H1 (cell line): ENCODE data around the gene ARFRP1. TPM values are rescaled to one million over a fixed set of nuclear protein-coding genes. Genes with fewer than 3 reads are reported as not detected.

Experiments
- CTCF ChIA-PET: fragments of 300-600 bp; sonication (Branson Sonifier 250); formaldehyde crosslinking; loops from one replicate; lab custom pipeline; 2021; ENCODE audit not compliant: partially characterized antibody; lab: Charles Lee
- POLR2A ChIA-PET: fragments of 300-600 bp; sonication (Branson Sonifier 250); formaldehyde crosslinking; loops from one replicate; lab custom pipeline; 2021; ENCODE audit warnings: inconsistent platforms; ENCODE audit not compliant: partially characterized antibody; lab: Charles Lee
- DNase-seq, 2 experiments: peaks; one replicate each; pipeline versions ENCODE4 v3.0.0 to v3.0.0-alpha.2; 2010 to 2022; ENCODE audit warnings: low spot score in 2 of 2, low read depth in 1 of 2, mixed read lengths in 1 of 2
- FAIRE-seq: peaks from 2 replicates; lab custom pipeline; 2011; peaks lifted over from hg19 to GRCh38; lab: Jason Lieb, UNC
- H2AFZ ChIP-seq: 2 replicates; pipeline ENCODE4 v1.8.1; 2012; ENCODE audit warnings: low read length, inconsistent platforms
- H2AK5ac ChIP-seq: 2 replicates; pipeline ENCODE4 v1.6.1; 2013; ENCODE audit warnings: low read depth, low read length
- H2BK120ac ChIP-seq: replicated peaks from 2 replicates; pipeline ENCODE3; 2013; ENCODE audit warnings: low read depth, low read length, inconsistent platforms
- H2BK12ac ChIP-seq: 2 replicates; pipeline ENCODE4 v1.6.1; 2013; ENCODE audit warnings: low read depth, low read length
- H2BK15ac ChIP-seq: 2 replicates; pipeline ENCODE4 v1.6.1; 2013; ENCODE audit warnings: low read length
- H2BK20ac ChIP-seq: 2 replicates; pipeline ENCODE4 v1.6.1; 2013; ENCODE audit warnings: low read length
- H2BK5ac ChIP-seq: 2 replicates; pipeline ENCODE4 v1.6.1; 2013; ENCODE audit warnings: low read depth, low read length
- H3K14ac ChIP-seq: 2 replicates; pipeline ENCODE4 v1.6.1; 2013; ENCODE audit warnings: inconsistent platforms; ENCODE audit not compliant: insufficient read length
- H3K18ac ChIP-seq: 2 replicates; pipeline ENCODE4 v1.6.1; 2013; ENCODE audit warnings: low read length; ENCODE audit errors: extremely low read depth
- H3K23ac ChIP-seq: 2 replicates; pipeline ENCODE4 v1.6.1; 2013; ENCODE audit warnings: inconsistent platforms; ENCODE audit not compliant: insufficient read length
- H3K23me2 ChIP-seq: 2 replicates; pipeline ENCODE4 v1.6.1; 2013; ENCODE audit warnings: low read depth, low read length
- H3K27ac ChIP-seq: 2 replicates; pipeline ENCODE4 v1.6.1; 2011; ENCODE audit warnings: low read depth, low read length, inconsistent platforms
- H3K27me3 ChIP-seq, 4 experiments: replicated peaks in 1 of 4; 1 replicate in 1 of 4; 2 replicates in 3 of 4; pipeline versions ENCODE4 v1.6.1 to v1.8.1; 2011 to 2013; ENCODE audit warnings: low read length in 3 of 4, mild to moderate bottlenecking in 3 of 4, inconsistent platforms in 2 of 4, mixed read lengths in 2 of 4, moderate library complexity in 1 of 4; ENCODE audit not compliant: control insufficient read depth in 3 of 4, insufficient read depth in 3 of 4; ENCODE audit errors: extremely low read depth in 1 of 4
- H3K36me3 ChIP-seq, 4 experiments: 2 replicates each; pipeline versions ENCODE4 v1.6.1 to v1.8.1; 2011 to 2013; ENCODE audit warnings: mild to moderate bottlenecking in 4 of 4, low read length in 3 of 4, moderate library complexity in 2 of 4, control low read depth in 1 of 4, inconsistent platforms in 1 of 4; ENCODE audit not compliant: insufficient read depth in 4 of 4, control insufficient read depth in 2 of 4
- H3K4ac ChIP-seq: replicated peaks from 2 replicates; pipeline ENCODE3; 2013; ENCODE audit warnings: low read length, low read depth, mixed read lengths, inconsistent platforms; ENCODE audit not compliant: insufficient read length
- H3K4me1 ChIP-seq, 4 experiments: replicated peaks in 1 of 4; 1 replicate in 1 of 4; 2 replicates in 3 of 4; pipeline versions ENCODE4 v1.6.1 to v1.8.1; 2011 to 2013; ENCODE audit warnings: low read length in 3 of 4, inconsistent platforms in 2 of 4, mixed read lengths in 1 of 4; ENCODE audit not compliant: insufficient read depth in 4 of 4, control insufficient read depth in 3 of 4
- H3K4me2 ChIP-seq, 2 experiments: 2 replicates each; pipeline versions ENCODE4 v1.6.1 to v1.8.1; 2011 to 2013; ENCODE audit warnings: low read depth in 2 of 2, low read length in 2 of 2, control low read depth in 1 of 2, inconsistent platforms in 1 of 2, mild to moderate bottlenecking in 1 of 2; ENCODE audit not compliant: insufficient read depth in 1 of 2
- H3K4me3 ChIP-seq, 4 experiments: fragments of 200-600, 300-600 bp in 1 of 4; sonication (generic), shearing (Covaris generic), sonication (Bioruptor Twin) in 1 of 4; 2 replicates each; pipeline versions ENCODE4 v1.5.1 to v1.8.1; 2011 to 2016; ENCODE audit warnings: low read length in 4 of 4, low read depth in 3 of 4, control low read depth in 2 of 4, inconsistent platforms in 2 of 4, mild to moderate bottlenecking in 2 of 4, mixed read lengths in 1 of 4, moderate library complexity in 1 of 4; ENCODE audit not compliant: insufficient read depth in 2 of 4; ENCODE audit errors: extremely low read depth in 1 of 4
- H3K56ac ChIP-seq: replicated peaks from 2 replicates; pipeline ENCODE3; 2013; ENCODE audit warnings: low read depth, mild to moderate bottlenecking, mixed read lengths, low read length, inconsistent platforms; ENCODE audit not compliant: insufficient read length
- H3K79me1 ChIP-seq: 2 replicates; pipeline ENCODE4 v1.6.1; 2013; ENCODE audit warnings: low read depth, low read length, control low read depth
- H3K79me2 ChIP-seq, 2 experiments: 2 replicates each; pipeline versions ENCODE4 v1.6.1 to v1.8.1; 2012 to 2013; ENCODE audit warnings: low read length in 2 of 2, mild to moderate bottlenecking in 2 of 2, inconsistent platforms in 1 of 2; ENCODE audit not compliant: insufficient read depth in 2 of 2, control insufficient read depth in 1 of 2
- H3K9ac ChIP-seq, 4 experiments: replicated peaks in 1 of 4; 1 replicate in 1 of 4; 2 replicates in 3 of 4; pipeline versions ENCODE4 v1.6.1 to v1.8.1; 2011 to 2013; ENCODE audit warnings: low read depth in 3 of 4, low read length in 3 of 4, control low read depth in 2 of 4, mild to moderate bottlenecking in 2 of 4, moderate library complexity in 2 of 4, inconsistent platforms in 1 of 4; ENCODE audit errors: extremely low read depth in 1 of 4
- H3K9me3 ChIP-seq, 2 experiments: 2 replicates each; pipeline versions ENCODE4 v1.6.1 to v1.8.1; 2012 to 2013; ENCODE audit warnings: mild to moderate bottlenecking in 2 of 2, moderate library complexity in 2 of 2, control low read depth in 1 of 2, inconsistent platforms in 1 of 2, low read depth in 1 of 2, low read length in 1 of 2, mixed read lengths in 1 of 2; ENCODE audit not compliant: insufficient read depth in 2 of 2
- H4K20me1 ChIP-seq, 2 experiments: replicated peaks in 1 of 2; 2 replicates each; pipeline versions ENCODE3 to v1.8.1; 2011 to 2013; ENCODE audit warnings: inconsistent platforms in 2 of 2, low read length in 2 of 2, mild to moderate bottlenecking in 1 of 2; ENCODE audit not compliant: insufficient read depth in 2 of 2, control insufficient read depth in 1 of 2
- H4K5ac ChIP-seq: 2 replicates; pipeline ENCODE4 v1.6.1; 2013; ENCODE audit warnings: low read length, low read depth, mixed read lengths, inconsistent platforms; ENCODE audit not compliant: insufficient read length
- H4K8ac ChIP-seq: 2 replicates; pipeline ENCODE4 v1.8.0; 2013; ENCODE audit warnings: mild to moderate bottlenecking, moderate library complexity, low read length, inconsistent platforms; ENCODE audit not compliant: insufficient read depth; ENCODE audit errors: extremely low read depth
- H4K91ac ChIP-seq: replicated peaks from 2 replicates; pipeline ENCODE3; 2013; ENCODE audit warnings: low read length, mixed read lengths, inconsistent platforms; ENCODE audit not compliant: insufficient read length
- ATF3 ChIP-seq: IDR thresholded peaks from 2 replicates; pipeline ENCODE4 v1.6.1; 2011; ENCODE audit warnings: low read depth, mild to moderate bottlenecking, low read length; ENCODE audit not compliant: insufficient read depth
- POU5F1 ChIP-seq: IDR thresholded peaks from 2 replicates; pipeline ENCODE4 v1.6.1; 2011; ENCODE audit warnings: low read depth, mild to moderate bottlenecking, low read length, moderate library complexity
- SAP30 ChIP-seq: fragments of 300-600 bp; sonication (generic); IDR thresholded peaks from 2 replicates; pipeline ENCODE4 v1.7.1; 2012; ENCODE audit warnings: low read length, moderate library complexity, mild to moderate bottlenecking, inconsistent platforms; ENCODE audit not compliant: insufficient read depth, insufficient replicate concordance
- SIRT6 ChIP-seq: IDR thresholded peaks from one replicate; pipeline ENCODE4 v1.7.1; 2012; ENCODE audit warnings: low read length, inconsistent platforms
- USF2 ChIP-seq: IDR thresholded peaks from 2 replicates; pipeline ENCODE4 v1.6.1; 2011; ENCODE audit warnings: low read length, improper control_type of control experiment
- WGBS, 2 experiments: shearing (Covaris generic) in 1 of 2; methylation state at CpG; one replicate each; pipeline versions ENCODE4 v1.1.6 to v1.1.7; 2013 to 2015; ENCODE audit warnings: low lambda C conversion rate in 2 of 2, mixed read lengths in 2 of 2, inconsistent platforms in 1 of 2, low coverage in 1 of 2, missing lambda C conversion rate in 1 of 2; ENCODE audit not compliant: insufficient replicate concordance in 2 of 2, insufficient coverage in 1 of 2, insufficient read length in 1 of 2; ENCODE audit errors: extremely low coverage in 1 of 2, missing lambda C conversion rate in 1 of 2; 5-methylcytosine and 5-hydroxymethylcytosine counted together
- polyA plus RNA-seq, 7 experiments: library from polyadenylated mRNA; depleted of rRNA in 3 of 7; stranded (reverse) in 5 of 7; unstranded in 2 of 7; fragments of >200 nt in 5 of 7; fragments of 200-250 nt in 2 of 7; gene quantifications; 1 replicate in 5 of 7; 2 replicates in 1 of 7; 4 replicates in 1 of 7; pipeline versions ENCODE4 v1.2.1 to v1.2.3, GENCODE V29; 2011 to 2013; ENCODE audit warnings: missing spikeins in 2 of 7, mixed read lengths in 2 of 7
- total RNA-seq: library from RNA; stranded (reverse); fragmentation: NEBNext Ultra II Directional; extraction: Animal tissue kit (Norgen Biotek cat#: 25700); gene quantifications from 2 replicates; pipeline ENCODE4 v1.2.1, GENCODE V29; 2021

Gene ARFRP1
- total and polyA plus RNA-seq, 2 of the 8 experiments (the other 6 are each of a cell fraction or from before 2014, with no cell fraction given) = 12.9 to 22.9 TPM

- H3K23ac ChIP-seq = no peak overlapping the region
- DNase-seq (no peak), FAIRE-seq (no peak)
- H3K4me1 ChIP-seq = peaks cover 0 to 16% (median 14%) of the 10 kb centered on the region in 4 experiments; a peak in 6 of 7 replicates
- WGBS, 2 experiments = 8% methylated on average over 23 of the region's 25 CpGs; no CpG with 5 or more reads in 1 of the 2 experiments
- peak overlapping the region; percentile 76 to 81 for H3K4me2 ChIP-seq
- peak overlapping the region; percentile 63; the same call in 1 of the 2 replicates for H2AFZ ChIP-seq
- H2BK5ac ChIP-seq = no peak overlapping the region; the same call in 1 of the 2 replicates
- peaks cover 0 to 9% of the 10 kb centered on the region in 2 experiments; a peak in 1 of 4 replicates for H3K79me2 ChIP-seq
- H4K91ac ChIP-seq = no peak overlapping the region
- no peak overlapping the region for H2BK15ac ChIP-seq
- H3K9ac ChIP-seq = peak overlapping the region in 3 of 4 experiments; percentile 1 to 44 (median 20); a peak in 4 of 7 replicates
- peaks cover 3 to 4% of the 10 kb centered on the region in 2 experiments for H4K20me1 ChIP-seq
- H2BK120ac ChIP-seq = no peak overlapping the region
- no peak overlapping the region for H2AK5ac ChIP-seq
- H3K56ac ChIP-seq = no peak overlapping the region
- no peaks in the 10 kb centered on the region; the same call in 1 of the 2 replicates for H3K79me1 ChIP-seq
- H3K4me3 ChIP-seq = peak overlapping the region; percentile 75 to 96 (median 84)
- H3K27ac ChIP-seq = no peak overlapping the region
- peak overlapping the region; percentile 66; the same call in 1 of the 2 replicates for H4K8ac ChIP-seq
- H3K23me2 ChIP-seq = peaks cover 11% of the 10 kb centered on the region
- no peak overlapping the region for H4K5ac ChIP-seq
- H3K36me3 ChIP-seq = peaks cover 0 to 15% (median 4%) of the 10 kb centered on the region in 4 experiments; a peak in 4 of 8 replicates
- H3K27me3 ChIP-seq = no peaks in the 10 kb centered on the region
- H3K18ac ChIP-seq = no peak overlapping the region
- 0 out of 2 replicates have a peak overlapping the region, but pooled peaks have one; percentile 27 for H2BK12ac ChIP-seq
- no peaks in the 10 kb centered on the region for H3K9me3 ChIP-seq
- POLR2A ChIA-PET = interaction anchor here (0.5 to 1.9 kb wide), 16 partner anchors 10 to 392 kb away, joined by 3 to 15 read pairs (median 4); partner anchors contain the start of genes ARFRP1, PPDPF, TNFRSF6B and TPD52L2
- CTCF ChIA-PET = interaction anchor here (1.0 to 1.3 kb wide), 3 partner anchors 21 to 114 kb away, joined by 3 read pairs; no protein-coding TSS in a partner anchor
- H2BK20ac ChIP-seq = no peak overlapping the region
- H3K14ac ChIP-seq = no peak overlapping the region
- no peak overlapping the region for H3K4ac ChIP-seq
- TF ChIP-seq POU5F1 = no peak
- no peak for TF ChIP-seq USF2
- no peak for TF ChIP-seq ATF3
- peak; percentile 56 for TF ChIP-seq SAP30
- TF ChIP-seq SIRT6 = no peak
Observed at GRCh38 chr20:63658749-63659187, 49.0 kb downstream of the ARFRP1 start.
